ENCODE measurements around the gene ERBB4. TPM values are rescaled to one million over a fixed set of nuclear protein-coding genes. Genes with fewer than 3 reads are reported as not detected.

ERBB4 gene
- polyA plus RNA-seq, 2 of the 4 experiments (the other 2 are of a cell fraction), result not detected

DNA sequence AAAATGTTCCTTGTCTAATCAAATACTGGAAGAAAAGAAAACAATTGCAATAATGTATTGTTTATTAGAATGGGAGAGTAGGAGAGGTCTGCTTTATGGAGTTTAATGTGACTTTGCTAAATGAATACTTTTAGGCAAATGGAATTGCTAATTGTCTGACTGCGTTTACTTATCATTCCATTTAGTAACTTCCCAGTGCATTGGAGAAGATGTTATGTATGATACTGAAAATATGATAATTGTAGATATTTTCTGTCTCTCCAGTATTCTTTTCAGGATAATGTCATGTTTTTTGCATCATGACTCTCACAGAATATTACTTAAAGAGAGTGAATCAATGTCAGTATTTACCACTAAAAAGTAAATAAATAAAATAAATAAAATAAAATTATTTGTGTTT, 8.1 kb upstream of the ERBB4 start:
- FAIRE-seq (no peak), ATAC-seq (no peak), DNase-seq (ENCODE audit: low read depth in 1 of 2, low spot score in 1 of 2) (no peak)
- H3K9me3 ChIP-seq, result no peaks in the 10 kb centered on the region
- H3K4me1 ChIP-seq, result 0 out of 3 replicates have a peak, but pooled peaks cover 3% of the 10 kb centered on the region
- H3K4me3 ChIP-seq, result no peak overlapping the region
- no peak overlapping the region for H3K4me2 ChIP-seq
- CTCF ChIA-PET, result no interaction called here
- POLR2A ChIA-PET, result no interaction called here
- H3K27ac ChIP-seq, result no peak overlapping the region
- TF ChIP-seq NR3C1 (IDR thresholded peaks at IDR 0.05) (no peak), ZFP36 (IDR thresholded peaks at IDR 0.05; ENCODE audit: borderline replicate concordance, partially characterized antibody) (no peak), NPAS2 (CRISPR knock-in tag; IDR thresholded peaks at IDR 0.05; ENCODE audit: borderline replicate concordance) (no peak), CHD2 (IDR thresholded peaks at IDR 0.05; ENCODE audit: low read length, partially characterized antibody) (no peak), TP53 (CRISPR knock-in tag; IDR thresholded peaks at IDR 0.05) (no peak), RFX5 (IDR thresholded peaks at IDR 0.05) (no peak), RAD21 (conservative IDR thresholded peaks at IDR 0.05 in 1 of 2, IDR thresholded peaks at IDR 0.05 in 1 of 2) (no peak), EP300 (IDR thresholded peaks at IDR 0.05) (no peak), BHLHE40 (IDR thresholded peaks at IDR 0.05; ENCODE audit: low read depth, low read length) (no peak), TFCP2L1 (CRISPR knock-in tag; IDR thresholded peaks at IDR 0.05) (no peak), NFE2L2 (conservative IDR thresholded peaks at IDR 0.05; ENCODE audit: low read length) (no peak), EHF (CRISPR knock-in tag; IDR thresholded peaks at IDR 0.05) (no peak), HOXB13 (CRISPR knock-in tag; IDR thresholded peaks at IDR 0.05; ENCODE audit: low read depth) (no peak)
- TF ChIP-seq, protein P1, sequence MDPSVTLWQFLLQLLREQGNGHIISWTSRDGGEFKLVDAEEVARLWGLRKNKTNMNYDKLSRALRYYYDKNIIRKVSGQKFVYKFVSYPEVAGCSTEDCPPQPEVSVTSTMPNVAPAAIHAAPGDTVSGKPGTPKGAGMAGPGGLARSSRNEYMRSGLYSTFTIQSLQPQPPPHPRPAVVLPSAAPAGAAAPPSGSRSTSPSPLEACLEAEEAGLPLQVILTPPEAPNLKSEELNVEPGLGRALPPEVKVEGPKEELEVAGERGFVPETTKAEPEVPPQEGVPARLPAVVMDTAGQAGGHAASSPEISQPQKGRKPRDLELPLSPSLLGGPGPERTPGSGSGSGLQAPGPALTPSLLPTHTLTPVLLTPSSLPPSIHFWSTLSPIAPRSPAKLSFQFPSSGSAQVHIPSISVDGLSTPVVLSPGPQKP (IDR thresholded peaks at IDR 0.05; ENCODE audit: low read depth, low read length), result no peak
- TF ChIP-seq, protein P2, sequence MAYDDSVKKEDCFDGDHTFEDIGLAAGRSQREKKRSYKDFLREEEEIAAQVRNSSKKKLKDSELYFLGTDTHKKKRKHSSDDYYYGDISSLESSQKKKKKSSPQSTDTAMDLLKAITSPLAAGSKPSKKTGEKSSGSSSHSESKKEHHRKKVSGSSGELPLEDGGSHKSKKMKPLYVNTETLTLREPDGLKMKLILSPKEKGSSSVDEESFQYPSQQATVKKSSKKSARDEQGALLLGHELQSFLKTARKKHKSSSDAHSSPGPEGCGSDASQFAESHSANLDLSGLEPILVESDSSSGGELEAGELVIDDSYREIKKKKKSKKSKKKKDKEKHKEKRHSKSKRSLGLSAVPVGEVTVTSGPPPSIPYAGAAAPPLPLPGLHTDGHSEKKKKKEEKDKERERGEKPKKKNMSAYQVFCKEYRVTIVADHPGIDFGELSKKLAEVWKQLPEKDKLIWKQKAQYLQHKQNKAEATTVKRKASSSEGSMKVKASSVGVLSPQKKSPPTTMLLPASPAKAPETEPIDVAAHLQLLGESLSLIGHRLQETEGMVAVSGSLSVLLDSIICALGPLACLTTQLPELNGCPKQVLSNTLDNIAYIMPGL (CRISPR knock-in tag; IDR thresholded peaks at IDR 0.05; ENCODE audit: borderline replicate concordance), result no peak
- TF ChIP-seq, protein P3, sequence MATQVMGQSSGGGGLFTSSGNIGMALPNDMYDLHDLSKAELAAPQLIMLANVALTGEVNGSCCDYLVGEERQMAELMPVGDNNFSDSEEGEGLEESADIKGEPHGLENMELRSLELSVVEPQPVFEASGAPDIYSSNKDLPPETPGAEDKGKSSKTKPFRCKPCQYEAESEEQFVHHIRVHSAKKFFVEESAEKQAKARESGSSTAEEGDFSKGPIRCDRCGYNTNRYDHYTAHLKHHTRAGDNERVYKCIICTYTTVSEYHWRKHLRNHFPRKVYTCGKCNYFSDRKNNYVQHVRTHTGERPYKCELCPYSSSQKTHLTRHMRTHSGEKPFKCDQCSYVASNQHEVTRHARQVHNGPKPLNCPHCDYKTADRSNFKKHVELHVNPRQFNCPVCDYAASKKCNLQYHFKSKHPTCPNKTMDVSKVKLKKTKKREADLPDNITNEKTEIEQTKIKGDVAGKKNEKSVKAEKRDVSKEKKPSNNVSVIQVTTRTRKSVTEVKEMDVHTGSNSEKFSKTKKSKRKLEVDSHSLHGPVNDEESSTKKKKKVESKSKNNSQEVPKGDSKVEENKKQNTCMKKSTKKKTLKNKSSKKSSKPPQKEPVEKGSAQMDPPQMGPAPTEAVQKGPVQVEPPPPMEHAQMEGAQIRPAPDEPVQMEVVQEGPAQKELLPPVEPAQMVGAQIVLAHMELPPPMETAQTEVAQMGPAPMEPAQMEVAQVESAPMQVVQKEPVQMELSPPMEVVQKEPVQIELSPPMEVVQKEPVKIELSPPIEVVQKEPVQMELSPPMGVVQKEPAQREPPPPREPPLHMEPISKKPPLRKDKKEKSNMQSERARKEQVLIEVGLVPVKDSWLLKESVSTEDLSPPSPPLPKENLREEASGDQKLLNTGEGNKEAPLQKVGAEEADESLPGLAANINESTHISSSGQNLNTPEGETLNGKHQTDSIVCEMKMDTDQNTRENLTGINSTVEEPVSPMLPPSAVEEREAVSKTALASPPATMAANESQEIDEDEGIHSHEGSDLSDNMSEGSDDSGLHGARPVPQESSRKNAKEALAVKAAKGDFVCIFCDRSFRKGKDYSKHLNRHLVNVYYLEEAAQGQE (IDR thresholded peaks at IDR 0.05), result no peak
- TF ChIP-seq, protein P4, sequence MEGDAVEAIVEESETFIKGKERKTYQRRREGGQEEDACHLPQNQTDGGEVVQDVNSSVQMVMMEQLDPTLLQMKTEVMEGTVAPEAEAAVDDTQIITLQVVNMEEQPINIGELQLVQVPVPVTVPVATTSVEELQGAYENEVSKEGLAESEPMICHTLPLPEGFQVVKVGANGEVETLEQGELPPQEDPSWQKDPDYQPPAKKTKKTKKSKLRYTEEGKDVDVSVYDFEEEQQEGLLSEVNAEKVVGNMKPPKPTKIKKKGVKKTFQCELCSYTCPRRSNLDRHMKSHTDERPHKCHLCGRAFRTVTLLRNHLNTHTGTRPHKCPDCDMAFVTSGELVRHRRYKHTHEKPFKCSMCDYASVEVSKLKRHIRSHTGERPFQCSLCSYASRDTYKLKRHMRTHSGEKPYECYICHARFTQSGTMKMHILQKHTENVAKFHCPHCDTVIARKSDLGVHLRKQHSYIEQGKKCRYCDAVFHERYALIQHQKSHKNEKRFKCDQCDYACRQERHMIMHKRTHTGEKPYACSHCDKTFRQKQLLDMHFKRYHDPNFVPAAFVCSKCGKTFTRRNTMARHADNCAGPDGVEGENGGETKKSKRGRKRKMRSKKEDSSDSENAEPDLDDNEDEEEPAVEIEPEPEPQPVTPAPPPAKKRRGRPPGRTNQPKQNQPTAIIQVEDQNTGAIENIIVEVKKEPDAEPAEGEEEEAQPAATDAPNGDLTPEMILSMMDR (IDR thresholded peaks at IDR 0.05), result no peak
- WGBS (ENCODE audit: missing lambda C conversion rate), result 70% methylated on average over 1 of the region's 1 CpG

DNA sequence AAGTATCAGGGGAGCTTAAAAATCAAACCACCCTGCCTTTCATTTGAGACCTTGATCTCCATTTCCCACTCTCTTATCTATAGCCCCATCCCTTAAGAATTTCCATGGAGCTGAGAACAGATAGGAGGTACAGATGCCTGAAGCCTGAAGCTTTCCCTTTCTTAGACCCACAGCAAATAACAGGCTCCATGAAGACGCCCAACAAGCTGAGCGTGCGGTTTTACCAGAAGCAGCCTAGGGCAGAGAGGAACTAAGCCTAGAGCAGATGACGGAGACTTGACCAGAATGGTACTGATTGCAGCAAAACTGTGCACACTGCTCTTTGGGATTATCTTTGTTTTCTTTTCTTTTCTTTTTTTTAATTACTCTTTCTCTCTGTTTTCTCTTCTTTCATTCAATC, 1.7 kb upstream of the ERBB4 start:
- Histone ChIP-seq H3K4me3 (no peak overlapping the region), H3K4me2 (no peak overlapping the region), H3K4me1 (peaks cover 11% of the 10 kb centered on the region; the same call in 2 of the 3 replicates), H3K27ac (no peak overlapping the region), H3K9me3 (no peaks in the 10 kb centered on the region)
- ChIA-PET POLR2A (no interaction called here), CTCF (interaction anchor here (0.8 kb wide), 1 partner anchor 27 kb away, joined by 3 read pairs; no protein-coding TSS in a partner anchor)
- ATAC-seq, result no peak
- no peak for FAIRE-seq
- 68% methylated on average over 4 of the region's 4 CpGs for WGBS (ENCODE audit: missing lambda C conversion rate)
- DNase-seq (ENCODE audit: low read depth in 1 of 2, low spot score in 1 of 2), result no peak
- TF ChIP-seq, protein P5, sequence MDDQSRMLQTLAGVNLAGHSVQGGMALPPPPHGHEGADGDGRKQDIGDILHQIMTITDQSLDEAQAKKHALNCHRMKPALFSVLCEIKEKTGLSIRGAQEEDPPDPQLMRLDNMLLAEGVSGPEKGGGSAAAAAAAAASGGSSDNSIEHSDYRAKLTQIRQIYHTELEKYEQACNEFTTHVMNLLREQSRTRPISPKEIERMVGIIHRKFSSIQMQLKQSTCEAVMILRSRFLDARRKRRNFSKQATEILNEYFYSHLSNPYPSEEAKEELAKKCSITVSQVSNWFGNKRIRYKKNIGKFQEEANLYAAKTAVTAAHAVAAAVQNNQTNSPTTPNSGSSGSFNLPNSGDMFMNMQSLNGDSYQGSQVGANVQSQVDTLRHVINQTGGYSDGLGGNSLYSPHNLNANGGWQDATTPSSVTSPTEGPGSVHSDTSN (IDR thresholded peaks at IDR 0.05), result no peak
- TF ChIP-seq FOXS1 (CRISPR knock-in tag; IDR thresholded peaks at IDR 0.05) (no peak), NR3C1 (IDR thresholded peaks at IDR 0.05) (no peak), EP300 (IDR thresholded peaks at IDR 0.05) (no peak), GATA3 (IDR thresholded peaks at IDR 0.05; ENCODE audit: borderline replicate concordance) (no peak), KDM1A (IDR thresholded peaks at IDR 0.05; ENCODE audit: low read depth) (no peak), JUN (IDR thresholded peaks at IDR 0.05) (no peak), POLR2AphosphoS2 (conservative IDR thresholded peaks at IDR 0.05; ENCODE audit: low read length) (no peak), TFCP2L1 (CRISPR knock-in tag; IDR thresholded peaks at IDR 0.05) (no peak), RCOR1 (IDR thresholded peaks at IDR 0.05; ENCODE audit: low read depth, low read length) (no peak)
- TF ChIP-seq, protein P6, sequence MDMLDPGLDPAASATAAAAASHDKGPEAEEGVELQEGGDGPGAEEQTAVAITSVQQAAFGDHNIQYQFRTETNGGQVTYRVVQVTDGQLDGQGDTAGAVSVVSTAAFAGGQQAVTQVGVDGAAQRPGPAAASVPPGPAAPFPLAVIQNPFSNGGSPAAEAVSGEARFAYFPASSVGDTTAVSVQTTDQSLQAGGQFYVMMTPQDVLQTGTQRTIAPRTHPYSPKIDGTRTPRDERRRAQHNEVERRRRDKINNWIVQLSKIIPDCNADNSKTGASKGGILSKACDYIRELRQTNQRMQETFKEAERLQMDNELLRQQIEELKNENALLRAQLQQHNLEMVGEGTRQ (IDR thresholded peaks at IDR 0.05), result no peak
- TF ChIP-seq, protein P1 (IDR thresholded peaks at IDR 0.05; ENCODE audit: low read depth, low read length), result no peak
